CD4-positive, alpha-beta T cell treated with Interleukin-21 for 1 hour (primary cell): ENCODE results near the gene MT1M.

ENCODE experiments used
- DNase-seq: peaks from one replicate; pipeline ENCODE4 v3.0.0-alpha.2; 2020

The MT1M gene

GRCh38 chr16:56631197-56631596 is 1.3 kb upstream of the MT1M start:
- no peak for DNase-seq

GRCh38 chr16:56631832-56632155 is 665 bp upstream of the MT1M start:
- DNase-seq, result no peak

- no peak for DNase-seq
Observed at GRCh38 chr16:56632848-56633365, 448 bp downstream of the MT1M start.

GRCh38 chr16:56633535-56633934 is 1.1 kb downstream of the MT1M start:
- no peak for DNase-seq

- no peak for DNase-seq
Observed at GRCh38 chr16:56634715-56635440, 2.4 kb downstream of the MT1M start.

GRCh38 chr16:56635441-56635967 is 3.0 kb downstream of the MT1M start:
- no peak for DNase-seq

- DNase-seq, result no peak
Observed at GRCh38 chr16:56636616-56637413, 4.4 kb downstream of the MT1M start.

- DNase-seq, result no peak
Observed at GRCh38 chr16:56637814-56638750, 5.6 kb downstream of the MT1M start, which contains the start of gene MT1A. MT1A (plus strand) TSS chr16:56638666; CDS start chr16:56638739, 73 bp downstream.

GRCh38 chr16:56639045-56639444 is 6.6 kb downstream of the MT1M start:
- no peak for DNase-seq

- DNase-seq, result no peak
Observed at GRCh38 chr16:56640076-56640475, 7.6 kb downstream of the MT1M start.

GRCh38 chr16:56641166-56641565 is 8.7 kb downstream of the MT1M start:
- no peak for DNase-seq

GRCh38 chr16:56643080-56643778 is 10.8 kb downstream of the MT1M start:
- DNase-seq, result peak; percentile 81

GRCh38 chr16:56643833-56644232 is 11.4 kb downstream of the MT1M start:
- DNase-seq, result no peak

- DNase-seq, result no peak
Observed at GRCh38 chr16:56645311-56645710, 12.9 kb downstream of the MT1M start.

- DNase-seq, result no peak
Observed at GRCh38 chr16:56645838-56646237, 13.4 kb downstream of the MT1M start.

GRCh38 chr16:56647641-56648431 is 15.4 kb downstream of the MT1M start:
- DNase-seq, result no peak

GRCh38 chr16:56649271-56649670 is 16.8 kb downstream of the MT1M start:
- DNase-seq, result no peak

- no peak for DNase-seq
Observed at GRCh38 chr16:56649820-56650219, 17.4 kb downstream of the MT1M start.

GRCh38 chr16:56651586-56651985 is 19.1 kb downstream of the MT1M start, which contains the start of gene MT1B:
MT1B (plus strand) TSS chr16:56651886; CDS start chr16:56651954, 68 bp downstream.
- DNase-seq, result no peak

- DNase-seq, result no peak
Observed at GRCh38 chr16:56652600-56652999, 20.1 kb downstream of the MT1M start.

GRCh38 chr16:56653218-56653617 is 20.8 kb downstream of the MT1M start:
- DNase-seq, result no peak
